ENCODE results near the gene CTXN2.

DNA sequence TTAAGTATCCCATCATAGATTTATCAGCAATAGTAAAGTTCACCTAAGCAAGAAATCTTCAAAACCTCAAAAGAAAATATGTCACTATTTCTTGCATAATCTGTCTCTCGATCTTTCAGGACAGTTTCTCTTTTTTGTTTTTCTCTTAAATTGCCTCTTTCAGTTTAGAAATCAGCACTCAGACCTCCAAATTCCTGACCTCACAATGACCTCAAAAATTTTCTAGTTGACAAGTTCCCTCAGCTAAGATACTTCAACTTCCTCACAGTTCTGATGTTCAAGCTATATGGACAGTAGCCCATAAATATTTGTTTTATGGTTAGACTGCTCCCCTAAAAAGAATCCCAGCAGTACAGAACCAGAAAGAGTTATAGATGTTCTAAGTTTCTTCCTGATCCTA, 46.6 kb upstream of the CTXN2 start:
- no peak for TF ChIP-seq EZH2phosphoT487 (IDR thresholded peaks at IDR 0.05; ENCODE audit: low read length)
- TF ChIP-seq, protein P1, sequence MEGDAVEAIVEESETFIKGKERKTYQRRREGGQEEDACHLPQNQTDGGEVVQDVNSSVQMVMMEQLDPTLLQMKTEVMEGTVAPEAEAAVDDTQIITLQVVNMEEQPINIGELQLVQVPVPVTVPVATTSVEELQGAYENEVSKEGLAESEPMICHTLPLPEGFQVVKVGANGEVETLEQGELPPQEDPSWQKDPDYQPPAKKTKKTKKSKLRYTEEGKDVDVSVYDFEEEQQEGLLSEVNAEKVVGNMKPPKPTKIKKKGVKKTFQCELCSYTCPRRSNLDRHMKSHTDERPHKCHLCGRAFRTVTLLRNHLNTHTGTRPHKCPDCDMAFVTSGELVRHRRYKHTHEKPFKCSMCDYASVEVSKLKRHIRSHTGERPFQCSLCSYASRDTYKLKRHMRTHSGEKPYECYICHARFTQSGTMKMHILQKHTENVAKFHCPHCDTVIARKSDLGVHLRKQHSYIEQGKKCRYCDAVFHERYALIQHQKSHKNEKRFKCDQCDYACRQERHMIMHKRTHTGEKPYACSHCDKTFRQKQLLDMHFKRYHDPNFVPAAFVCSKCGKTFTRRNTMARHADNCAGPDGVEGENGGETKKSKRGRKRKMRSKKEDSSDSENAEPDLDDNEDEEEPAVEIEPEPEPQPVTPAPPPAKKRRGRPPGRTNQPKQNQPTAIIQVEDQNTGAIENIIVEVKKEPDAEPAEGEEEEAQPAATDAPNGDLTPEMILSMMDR (IDR thresholded peaks at IDR 0.05; ENCODE audit: low read length), result no peak
- TF ChIP-seq EZH2 (optimal IDR thresholded peaks at IDR 0.05; ENCODE audit: low read depth, low read length), result no peak

All from MM.1S (cell line).